Brain microvascular endothelial cell (primary cell): ENCODE results near the gene KPNA1.
A peak's percentile ranks its signal among the peaks of the same experiment; 100 is the strongest.

Experiments
- DNase-seq: peaks from one replicate; pipeline ENCODE4 v3.0.0-alpha.2; 2020
- H3K27ac ChIP-seq: fragments of 250-450 bp; sonication (Bioruptor Pico); 2 replicates; pipeline ENCODE4 v1.5.1; 2020; ENCODE audit warnings: mild to moderate bottlenecking, moderate library complexity
- H3K27me3 ChIP-seq: fragments of 250-450 bp; sonication (Bioruptor Pico); replicated peaks from 2 replicates; pipeline ENCODE4 v1.5.1; 2020; ENCODE audit warnings: mild to moderate bottlenecking
- H3K36me3 ChIP-seq: fragments of 250-450 bp; sonication (Bioruptor Pico); replicated peaks from 2 replicates; pipeline ENCODE4 v1.5.1; 2020; ENCODE audit warnings: mild to moderate bottlenecking
- H3K4me3 ChIP-seq: 2 replicates; pipeline ENCODE4 v1.5.1; 2011; ENCODE audit warnings: low read depth, mild to moderate bottlenecking, control low read depth, low read length, moderate library complexity
- CTCF ChIP-seq: IDR thresholded peaks from 2 replicates; pipeline ENCODE4 v1.5.1; 2011; ENCODE audit warnings: low read depth, mild to moderate bottlenecking, moderate library complexity, low read length, control low read depth, inconsistent platforms; ENCODE audit errors: missing control alignments
- in situ Hi-C: cut with HindIII; loops from 2 replicates; pipeline ENCODE4 v1.10.0; 2017; ENCODE audit warnings: low sequenced_read_pairs, low pct_ligation_motif_present

The KPNA1 gene

GRCh38 chr3:122498152-122498551 lies 16.6 kb downstream of the KPNA1 start:
- peaks cover 7% of the 10 kb centered on the region for H3K36me3 ChIP-seq
- TF ChIP-seq CTCF = no peak
- H3K4me3 ChIP-seq = no peak overlapping the region
- no peak overlapping the region for H3K27ac ChIP-seq
- in situ Hi-C loops = no loop called here
- no peak for DNase-seq
- no peaks in the 10 kb centered on the region for H3K27me3 ChIP-seq

GRCh38 chr3:122497425-122497824 lies 17.3 kb downstream of the KPNA1 start:
- peak; percentile 82 for DNase-seq
- Histone ChIP-seq H3K27me3 (no peaks in the 10 kb centered on the region), H3K4me3 (no peak overlapping the region), H3K27ac (no peak overlapping the region), H3K36me3 (peaks cover 7% of the 10 kb centered on the region)
- no peak for TF ChIP-seq CTCF
- in situ Hi-C loops = no loop called here

- H3K27ac ChIP-seq = no peak overlapping the region
- H3K27me3 ChIP-seq = no peaks in the 10 kb centered on the region
- TF ChIP-seq CTCF = no peak
- peaks cover 7% of the 10 kb centered on the region for H3K36me3 ChIP-seq
- no peak for DNase-seq
- no peak overlapping the region for H3K4me3 ChIP-seq
- in situ Hi-C loops = no loop called here
Observed at GRCh38 chr3:122496508-122496907, 18.2 kb downstream of the KPNA1 start.

- H3K4me3 ChIP-seq = no peak overlapping the region
- H3K27me3 ChIP-seq = no peaks in the 10 kb centered on the region
- H3K36me3 ChIP-seq = peaks cover 8% of the 10 kb centered on the region
- no peak overlapping the region for H3K27ac ChIP-seq
- DNase-seq = peak; percentile 40
- in situ Hi-C loops = no loop called here
- TF ChIP-seq CTCF = no peak
Observed at GRCh38 chr3:122493296-122493695, 21.4 kb downstream of the KPNA1 start.

- in situ Hi-C loops = no loop called here
- Histone ChIP-seq H3K36me3 (peaks cover 4% of the 10 kb centered on the region), H3K4me3 (no peak overlapping the region), H3K27ac (no peak overlapping the region), H3K27me3 (no peaks in the 10 kb centered on the region)
- no peak for TF ChIP-seq CTCF
- DNase-seq = no peak
Observed at GRCh38 chr3:122488262-122488973, 26.3 kb downstream of the KPNA1 start.

- in situ Hi-C loops = no loop called here
- Histone ChIP-seq H3K4me3 (no peak overlapping the region), H3K27me3 (no peaks in the 10 kb centered on the region), H3K36me3 (peaks cover 2% of the 10 kb centered on the region), H3K27ac (no peak overlapping the region)
- DNase-seq = peak; percentile 57
- no peak for TF ChIP-seq CTCF
Observed at GRCh38 chr3:122484985-122485384, 29.8 kb downstream of the KPNA1 start.
